ENCODE data around the gene CAT.

CAT gene

GRCh38 chr11:34425360-34425759 is 13.4 kb upstream of the CAT start:
- no peak for DNase-seq

DNA sequence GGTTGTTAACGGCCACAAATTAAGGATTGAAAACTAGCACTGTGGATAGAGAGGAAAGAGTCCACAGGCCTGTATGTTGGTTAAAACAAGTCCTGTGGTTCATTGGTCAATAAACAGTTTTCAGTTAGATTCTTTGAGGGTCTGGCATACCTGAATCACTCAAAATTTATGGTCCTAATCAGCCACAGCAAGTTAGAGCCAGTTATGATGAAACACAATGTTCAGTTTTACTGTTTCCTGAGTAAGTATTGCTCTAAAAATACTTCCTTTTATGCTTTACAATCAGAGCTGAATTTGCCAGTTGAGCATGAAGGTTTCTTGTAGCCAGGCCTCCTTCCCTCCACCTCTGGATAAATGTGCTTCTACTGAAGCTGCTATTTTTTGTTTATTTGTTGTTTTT is 12.9 kb upstream of the CAT start:
- no peak for DNase-seq

GRCh38 chr11:34426766-34427185 is 12.0 kb upstream of the CAT start:
- DNase-seq, result no peak

GRCh38 chr11:34427186-34427805 is 11.4 kb upstream of the CAT start:
- DNase-seq, result no peak

GRCh38 chr11:34431979-34432378 is 6.8 kb upstream of the CAT start:
- no peak for DNase-seq

DNA sequence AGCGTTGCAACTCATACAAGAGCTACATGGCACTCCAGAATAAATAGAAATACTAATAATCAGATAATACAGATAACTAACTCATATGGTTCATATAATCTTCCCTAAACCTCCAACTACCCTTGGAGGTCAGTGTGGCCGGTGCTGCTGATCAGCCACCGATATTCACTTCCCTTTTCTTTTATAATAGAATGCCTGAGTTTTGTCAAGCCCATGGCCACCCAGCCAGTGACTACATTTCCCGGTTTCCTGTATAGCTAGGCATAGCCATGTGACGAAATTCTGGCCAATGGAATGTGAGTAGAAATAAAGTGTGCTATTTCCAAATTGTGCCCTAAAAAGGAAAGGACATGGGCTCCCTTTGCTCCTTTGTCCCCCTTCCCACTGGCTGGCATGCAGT is 5.9 kb upstream of the CAT start:
- no peak for DNase-seq

DNA sequence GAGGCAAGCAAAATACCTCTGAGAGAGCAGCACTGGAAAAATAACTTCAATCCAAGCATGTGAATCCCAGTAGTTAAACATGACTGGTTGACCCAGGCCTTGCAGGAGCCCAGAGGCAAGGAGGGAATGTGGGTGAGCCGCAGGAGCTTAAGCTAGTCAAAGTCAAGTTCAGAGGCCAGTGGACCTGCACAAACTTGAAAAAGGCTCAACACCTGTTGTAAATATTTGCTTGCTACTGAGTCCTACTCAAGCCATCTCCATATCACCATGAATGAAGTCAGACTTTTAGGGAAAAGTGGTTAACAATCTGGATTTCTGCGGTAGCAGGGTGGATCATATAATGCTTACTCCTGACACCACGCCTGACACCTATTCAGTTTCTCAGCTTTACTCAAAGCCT is 4.8 kb upstream of the CAT start:
- no peak for DNase-seq

DNA sequence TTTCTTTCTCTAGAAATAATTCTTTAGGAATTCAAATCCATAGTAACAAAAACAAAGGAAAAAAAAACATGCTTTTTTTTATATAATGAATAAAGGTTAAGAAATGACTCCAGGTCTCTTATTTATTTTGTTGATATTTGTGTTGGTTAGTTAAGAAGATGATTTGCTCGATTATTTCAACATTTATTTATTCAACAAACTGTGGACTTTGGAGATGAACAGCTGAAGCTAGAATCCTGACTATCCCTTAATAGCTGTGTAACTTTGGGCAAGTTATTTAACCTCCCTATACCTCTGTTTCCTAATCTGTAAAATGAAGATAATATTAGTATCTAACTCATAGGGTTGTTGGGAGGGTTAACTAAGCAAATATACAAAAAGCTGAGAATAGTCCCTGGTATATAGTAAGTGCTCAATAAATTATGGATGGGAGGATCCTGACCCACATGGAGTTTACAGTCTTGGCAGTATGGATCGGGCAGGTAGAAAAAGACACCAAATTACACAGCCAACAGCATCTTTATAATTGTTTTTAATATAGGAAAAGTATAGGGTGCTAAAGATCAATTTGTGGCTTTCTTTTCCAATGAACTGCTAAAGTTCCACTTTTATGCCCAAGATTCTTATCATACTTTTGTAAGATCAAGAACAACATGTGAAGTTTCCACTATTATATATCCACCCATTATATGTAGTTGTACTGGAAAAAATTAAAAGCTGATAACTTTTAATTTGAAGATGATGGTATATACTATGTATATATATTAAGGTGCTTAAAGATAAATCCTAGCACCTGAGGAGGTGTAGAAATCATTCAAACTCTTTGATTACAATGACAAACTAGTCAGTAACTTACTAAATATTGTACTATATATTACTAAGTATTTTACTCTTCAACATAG is 1.3 kb upstream of the CAT start:
- no peak for DNase-seq

- no peak for DNase-seq
Measured at GRCh38 chr11:34439610-34440198, 970 bp downstream of the CAT start.

- no peak for DNase-seq
Measured at GRCh38 chr11:34441814-34442213, 3.1 kb downstream of the CAT start.

DNA sequence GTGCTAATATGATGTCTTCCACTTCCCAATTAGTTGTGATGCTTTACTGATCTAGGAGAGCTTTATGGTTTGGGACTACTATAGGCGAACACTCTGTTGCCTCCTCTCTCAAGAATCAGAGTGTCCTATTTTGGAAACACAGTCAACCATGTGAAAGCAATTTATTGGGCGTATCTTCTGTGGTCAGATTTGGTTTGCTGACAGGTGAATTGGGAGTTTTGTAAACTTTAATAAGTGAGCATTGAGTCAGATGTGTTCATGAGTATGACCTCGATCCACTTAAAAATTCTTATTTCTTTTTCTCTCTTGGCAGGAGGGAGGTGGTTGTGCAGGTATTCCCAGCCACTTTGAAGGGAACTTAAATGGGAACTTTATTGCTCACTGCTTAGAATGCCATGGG is 4.4 kb downstream of the CAT start:
- DNase-seq, result no peak

- no peak for DNase-seq
Measured at GRCh38 chr11:34444428-34444827, 5.7 kb downstream of the CAT start.

DNA sequence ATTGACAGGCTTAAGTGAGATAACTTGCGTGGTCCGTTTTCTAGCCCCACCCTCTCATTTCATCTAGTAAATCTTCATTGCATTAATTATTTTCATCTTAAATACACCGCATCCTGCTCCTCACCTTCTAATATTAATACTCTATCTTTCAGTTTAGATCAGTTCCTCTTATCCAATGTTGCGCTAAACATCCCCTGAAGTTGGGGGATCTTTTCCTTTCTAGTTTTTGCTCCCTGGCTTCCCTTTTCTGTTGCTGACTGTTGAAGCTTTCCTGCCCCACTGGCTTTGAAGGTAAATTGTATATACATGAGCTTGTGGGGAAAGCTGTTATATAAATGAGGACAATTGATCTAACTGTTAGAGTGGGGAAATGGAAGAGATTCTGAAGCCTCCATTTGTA is 7.2 kb downstream of the CAT start:
- DNase-seq, result no peak

GRCh38 chr11:34446386-34446785 is 7.7 kb downstream of the CAT start:
- DNase-seq, result no peak

DNA sequence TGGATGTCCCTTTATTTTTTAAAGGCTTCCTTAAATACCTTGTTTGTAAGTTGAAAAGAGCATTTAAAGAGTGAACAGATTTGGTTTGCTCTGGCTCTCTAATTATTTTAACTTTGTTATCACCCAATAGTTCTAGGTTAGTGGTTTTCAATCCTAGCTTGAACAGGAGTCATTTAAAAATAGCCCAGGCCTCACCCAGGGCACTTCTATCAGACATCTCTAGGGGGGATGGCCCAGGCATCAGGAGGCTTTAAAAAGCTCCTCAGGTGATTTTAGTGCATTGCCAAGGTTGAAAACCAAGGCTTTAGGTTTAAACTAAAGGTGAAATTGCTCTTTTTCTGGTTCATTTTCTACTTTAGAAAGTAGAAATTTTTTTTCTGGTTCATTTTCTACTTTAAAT is 8.3 kb downstream of the CAT start:
- no peak for DNase-seq

DNA sequence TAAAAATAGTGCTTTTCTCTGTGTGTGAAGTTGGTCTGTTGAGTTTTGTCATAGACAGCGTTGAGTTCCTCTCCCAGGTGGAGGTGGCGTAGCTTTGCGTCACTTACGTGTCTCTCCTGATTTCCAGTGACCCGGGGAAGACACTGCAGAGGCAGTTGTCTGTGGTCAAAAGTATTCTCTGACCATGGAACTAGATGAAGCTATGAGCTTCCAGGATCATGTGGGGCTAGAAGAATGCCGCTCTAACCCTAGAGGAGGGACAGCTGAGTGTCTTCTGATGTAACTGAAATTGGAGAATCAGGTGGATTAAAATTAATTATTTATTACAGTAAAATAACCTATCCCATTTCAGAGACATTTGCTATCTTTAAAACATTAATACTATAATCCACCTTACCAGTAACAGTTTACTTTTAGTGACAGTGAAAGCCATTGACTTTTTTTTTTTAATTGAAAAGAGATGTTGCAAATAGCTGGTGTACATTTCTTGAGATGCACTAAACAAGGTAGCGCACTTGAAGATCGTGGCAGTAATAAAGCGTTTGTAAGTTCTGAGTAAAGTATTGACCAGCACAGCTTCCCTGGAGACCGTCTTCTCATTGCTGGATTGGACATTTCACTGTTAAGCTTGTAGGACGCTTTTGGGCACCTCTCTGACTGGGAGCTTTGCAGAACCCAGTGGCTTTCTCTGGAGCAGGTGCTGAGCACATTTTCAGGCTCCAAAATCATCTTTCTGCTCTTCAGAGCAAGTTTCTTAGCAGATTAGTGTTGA is 9.7 kb downstream of the CAT start:
- DNase-seq, result no peak

DNA sequence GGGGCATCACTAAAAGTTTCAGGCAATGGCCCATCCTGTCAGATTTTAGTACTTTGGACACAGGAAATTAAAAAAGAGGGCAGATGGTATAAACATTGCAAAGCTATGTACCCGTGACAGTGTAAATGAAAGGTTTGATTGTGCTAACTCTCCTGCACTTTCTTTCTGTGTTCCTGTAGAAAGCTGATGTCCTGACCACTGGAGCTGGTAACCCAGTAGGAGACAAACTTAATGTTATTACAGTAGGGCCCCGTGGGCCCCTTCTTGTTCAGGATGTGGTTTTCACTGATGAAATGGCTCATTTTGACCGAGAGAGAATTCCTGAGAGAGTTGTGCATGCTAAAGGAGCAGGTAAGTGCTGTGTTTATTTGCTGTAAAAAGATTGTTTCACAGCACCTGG is 10.3 kb downstream of the CAT start:
- DNase-seq, result no peak

DNA sequence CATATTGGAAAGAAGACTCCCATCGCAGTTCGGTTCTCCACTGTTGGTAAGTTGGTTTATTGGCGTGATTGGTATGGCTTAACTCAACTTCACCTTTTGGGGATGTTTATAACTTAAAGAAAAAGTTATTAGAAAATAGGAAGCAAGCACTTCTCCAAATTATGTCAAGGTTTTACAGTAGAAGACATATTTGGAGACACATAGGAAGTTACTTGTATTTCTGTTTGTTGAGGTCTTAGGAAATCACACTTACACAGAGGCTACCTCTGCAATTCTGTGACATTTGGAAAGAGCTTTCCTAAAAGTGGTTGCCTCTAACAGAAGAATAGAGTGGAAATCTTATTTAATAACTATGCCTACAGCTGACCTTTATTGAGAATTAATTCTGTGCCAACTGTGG is 12.3 kb downstream of the CAT start:
- no peak for DNase-seq

DNA sequence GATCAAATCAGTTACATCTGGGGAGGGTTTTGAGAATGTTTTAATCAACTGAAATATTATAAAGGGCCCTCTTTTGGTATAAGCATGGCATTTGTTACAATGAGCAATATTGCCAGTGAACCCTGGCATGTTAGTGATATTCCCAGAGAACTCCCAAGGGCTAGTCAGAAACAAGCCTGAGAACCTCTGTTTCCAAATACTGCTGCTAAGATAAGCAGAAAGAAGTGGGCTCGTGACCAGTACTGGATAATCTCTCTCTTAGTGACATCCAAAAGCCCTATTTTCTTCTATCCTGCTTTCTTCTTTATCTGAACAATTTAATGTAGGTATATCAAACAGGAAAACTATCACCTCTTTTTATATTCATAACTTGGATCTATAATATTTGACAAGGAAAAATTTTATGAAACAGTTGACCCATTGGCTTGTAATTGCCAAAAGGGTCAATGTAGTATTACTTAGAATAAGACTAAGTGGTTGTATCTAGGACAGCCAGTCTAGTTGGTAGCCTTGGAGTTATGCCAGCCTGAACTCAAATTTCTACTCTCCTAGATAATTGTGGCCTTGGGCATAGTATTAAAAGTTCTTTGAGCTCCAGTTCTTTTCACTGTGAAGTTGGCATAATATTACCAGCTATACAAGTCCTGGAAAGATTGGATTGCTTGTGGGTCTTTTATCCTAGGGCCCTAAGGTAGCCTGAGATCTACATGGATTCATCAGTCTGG is 15.7 kb downstream of the CAT start:
- DNase-seq, result no peak

- no peak for DNase-seq
Measured at GRCh38 chr11:34457607-34458006, 18.9 kb downstream of the CAT start.

- no peak for DNase-seq
Measured at GRCh38 chr11:34458525-34458924, 19.8 kb downstream of the CAT start.
